Stimulated activated CD8-positive, alpha-beta memory T cell treated with anti-CD3 and anti-CD28 coated beads, Interleukin-4, amount 100 ng/mL, for 24 hours (primary cell): Measurements from ENCODE around the gene SRSF9.
"Not testable (repeated sequence)": the region's sequence is repeated elsewhere in the genome, so short reads cannot be mapped to it uniquely, and the experiment has no call there.

Source experiments
- DNase-seq: peaks from one replicate; pipeline ENCODE4 v3.0.0-alpha.2; 2020; ENCODE audit warnings: low read depth

Gene SRSF9

GRCh38 chr12:120447992-120448391 is 21.6 kb downstream of the SRSF9 start:
- no peak for DNase-seq

DNA sequence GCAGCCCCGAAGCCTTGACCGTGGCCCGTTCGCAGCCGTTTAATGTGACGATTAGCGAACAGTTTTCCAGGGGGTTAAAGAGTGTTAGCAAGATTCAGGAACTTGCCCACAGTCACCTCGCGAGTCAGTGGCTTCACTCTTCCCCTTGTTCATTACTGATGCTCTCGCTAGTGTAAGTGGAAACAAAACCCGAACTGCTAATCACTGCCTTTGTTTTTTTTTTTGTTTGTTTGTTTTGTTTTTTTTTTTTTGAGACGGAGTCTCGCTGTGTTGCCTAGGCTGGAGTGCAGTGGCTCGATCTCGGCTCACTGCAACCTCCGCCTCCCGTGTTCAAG is 22.7 kb downstream of the SRSF9 start:
- not testable (repeated sequence) for DNase-seq

DNA sequence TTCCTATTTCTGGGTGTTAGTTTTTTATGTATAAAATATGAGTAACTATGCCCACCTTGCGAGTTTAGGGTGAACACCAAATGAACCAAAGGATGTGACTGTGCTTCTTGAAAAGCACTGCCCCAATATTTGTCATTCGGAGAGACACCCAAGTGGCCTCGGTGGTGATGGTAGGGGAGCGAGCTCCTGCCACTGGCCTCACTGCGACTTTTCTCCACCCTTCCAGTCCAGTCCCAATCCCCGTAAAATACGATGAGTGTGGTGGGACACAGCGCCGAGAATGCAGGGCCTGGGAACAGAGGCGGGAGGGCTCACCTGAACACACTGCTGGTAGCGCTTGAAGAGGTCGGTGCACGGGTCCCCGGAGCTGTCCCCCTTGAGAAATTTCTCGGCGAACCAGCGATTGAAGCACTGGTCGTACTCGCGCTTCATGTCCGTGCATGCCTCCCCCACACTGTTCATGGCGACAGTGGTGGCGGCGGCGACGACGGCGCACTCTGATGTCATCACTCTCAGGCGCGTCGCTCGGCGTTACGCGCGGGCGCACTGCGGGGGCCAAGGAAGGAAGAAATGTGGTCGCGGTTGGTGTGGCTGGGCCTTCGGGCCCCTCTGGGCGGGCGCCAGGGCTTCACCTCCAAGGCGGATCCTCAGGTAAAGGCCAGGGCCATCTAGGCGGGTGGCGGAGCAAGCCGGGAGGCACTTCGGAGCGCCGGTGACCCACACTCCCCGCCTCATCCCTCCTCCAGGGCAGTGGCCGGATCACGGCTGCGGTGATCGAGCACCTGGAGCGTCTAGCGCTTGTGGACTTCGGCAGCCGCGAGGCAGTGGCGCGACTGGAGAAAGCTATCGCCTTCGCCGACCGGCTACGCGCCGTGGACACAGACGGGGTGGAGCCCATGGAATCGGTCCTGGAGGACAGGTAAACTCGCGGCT is 23.4 kb downstream of the SRSF9 start, which contains the start of the genes GATC and TRIAP1:
GATC (plus strand) TSS at position 534 of the 933 bp plus-strand sequence; CDS start at position 571, 37 bp downstream.
TRIAP1 (minus strand) TSS at position 474 of the 933 bp plus-strand sequence; CDS start at position 462, 12 bp downstream.
- peak; percentile 83 for DNase-seq

- no peak for DNase-seq
Measured at GRCh38 chr12:120444676-120445075, 24.9 kb downstream of the SRSF9 start.

DNA sequence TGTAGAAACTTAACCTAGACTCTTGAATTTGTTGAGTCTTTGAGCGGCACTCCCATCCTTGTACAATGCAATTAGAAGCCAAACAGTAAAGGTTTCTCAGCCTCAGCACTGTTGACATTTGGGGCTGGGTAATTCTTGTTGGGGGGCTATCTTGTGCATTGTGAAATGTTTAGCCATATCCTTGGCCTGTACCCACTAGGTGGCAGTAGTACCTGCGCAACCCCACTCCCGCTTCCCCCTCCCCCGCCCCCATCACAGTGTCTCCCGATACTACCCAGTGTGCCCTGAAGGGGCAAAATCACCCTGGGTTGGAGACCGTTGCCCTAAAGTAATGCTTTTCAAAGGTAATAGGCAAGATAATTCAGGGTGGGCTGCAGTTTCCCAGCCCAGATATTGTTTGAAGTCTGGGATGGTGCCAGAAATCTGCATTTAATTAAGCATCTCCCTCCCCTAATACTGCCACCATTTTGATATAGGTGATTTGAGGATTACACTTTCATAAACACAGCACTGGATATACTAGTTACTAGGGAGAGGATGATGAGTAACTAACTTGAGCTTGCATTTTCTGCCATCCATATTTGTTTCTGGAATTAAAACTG is 29.8 kb downstream of the SRSF9 start:
- DNase-seq = peak; percentile 59

DNA sequence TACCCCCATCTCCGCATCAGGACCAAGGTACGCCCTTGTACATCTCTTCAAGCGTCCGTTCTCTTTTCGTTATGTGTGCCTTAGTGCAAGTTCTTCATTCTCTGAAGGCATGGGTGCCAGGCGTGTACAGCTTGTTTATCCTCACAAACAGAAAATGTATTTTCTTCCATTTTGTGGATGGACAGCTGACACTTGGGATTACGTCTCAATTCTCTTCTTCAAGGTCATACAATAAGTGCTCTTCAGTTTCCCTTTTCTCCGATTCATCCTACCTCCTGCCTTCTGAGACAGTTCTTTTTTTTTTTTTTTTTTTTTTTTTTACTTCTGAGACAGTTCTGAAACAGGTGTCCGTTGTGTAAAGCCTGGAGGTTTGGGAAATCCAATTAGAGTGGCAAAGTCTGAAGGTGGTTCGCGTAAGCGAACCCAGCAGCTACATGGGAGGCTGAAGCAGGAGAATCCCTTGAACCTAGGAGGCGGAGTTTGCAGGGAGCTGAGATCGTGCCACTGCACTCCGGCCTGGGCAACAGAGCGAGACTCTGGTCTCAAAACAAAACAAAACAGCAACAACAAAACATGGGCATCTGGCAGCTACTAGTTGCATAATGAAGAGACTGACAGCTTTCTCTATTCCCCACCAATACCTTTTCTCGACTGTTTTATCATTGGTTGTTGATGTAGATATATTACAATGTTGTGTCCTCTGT is 30.9 kb downstream of the SRSF9 start:
- DNase-seq = no peak

DNA sequence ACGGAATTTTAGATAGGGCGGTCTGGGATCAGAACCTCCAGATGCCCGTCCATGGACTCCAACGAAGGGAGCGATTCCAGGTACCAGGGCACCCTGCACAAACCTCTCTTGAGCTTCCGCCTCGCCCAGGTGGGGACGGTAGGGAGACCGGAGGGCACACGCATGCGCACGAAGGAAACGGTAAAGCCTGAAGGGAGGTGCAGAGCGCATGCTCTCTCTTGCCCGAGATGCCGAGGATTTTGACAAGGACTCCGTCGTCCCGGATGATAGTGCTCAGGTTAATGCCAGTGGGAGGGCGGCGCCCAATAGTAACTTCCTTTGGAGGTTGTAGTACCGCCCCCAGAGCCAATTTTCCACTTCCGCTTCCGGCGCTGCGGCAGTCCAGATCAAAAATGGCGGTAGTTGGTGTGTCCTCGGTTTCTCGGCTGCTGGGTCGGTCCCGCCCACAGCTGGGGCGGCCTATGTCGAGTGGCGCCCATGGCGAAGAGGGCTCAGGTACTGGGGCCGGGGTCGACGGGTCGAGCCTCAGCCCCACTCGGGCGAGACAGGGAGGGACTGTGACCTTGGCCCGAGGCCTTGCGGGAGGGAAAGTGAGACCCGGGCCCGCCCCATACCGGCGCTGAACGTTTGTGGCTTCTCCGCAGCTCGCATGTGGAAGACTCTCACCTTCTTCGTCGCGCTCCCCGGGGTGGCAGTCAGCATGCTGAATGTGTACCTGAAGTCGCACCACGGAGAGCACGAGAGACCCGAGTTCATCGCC is 31.6 kb downstream of the SRSF9 start, which contains the start of gene COX6A1:
COX6A1 (plus strand) TSS at position 379 of the 760 bp plus-strand sequence; CDS start at position 393, 14 bp downstream.
- DNase-seq = peak; percentile 95

DNA sequence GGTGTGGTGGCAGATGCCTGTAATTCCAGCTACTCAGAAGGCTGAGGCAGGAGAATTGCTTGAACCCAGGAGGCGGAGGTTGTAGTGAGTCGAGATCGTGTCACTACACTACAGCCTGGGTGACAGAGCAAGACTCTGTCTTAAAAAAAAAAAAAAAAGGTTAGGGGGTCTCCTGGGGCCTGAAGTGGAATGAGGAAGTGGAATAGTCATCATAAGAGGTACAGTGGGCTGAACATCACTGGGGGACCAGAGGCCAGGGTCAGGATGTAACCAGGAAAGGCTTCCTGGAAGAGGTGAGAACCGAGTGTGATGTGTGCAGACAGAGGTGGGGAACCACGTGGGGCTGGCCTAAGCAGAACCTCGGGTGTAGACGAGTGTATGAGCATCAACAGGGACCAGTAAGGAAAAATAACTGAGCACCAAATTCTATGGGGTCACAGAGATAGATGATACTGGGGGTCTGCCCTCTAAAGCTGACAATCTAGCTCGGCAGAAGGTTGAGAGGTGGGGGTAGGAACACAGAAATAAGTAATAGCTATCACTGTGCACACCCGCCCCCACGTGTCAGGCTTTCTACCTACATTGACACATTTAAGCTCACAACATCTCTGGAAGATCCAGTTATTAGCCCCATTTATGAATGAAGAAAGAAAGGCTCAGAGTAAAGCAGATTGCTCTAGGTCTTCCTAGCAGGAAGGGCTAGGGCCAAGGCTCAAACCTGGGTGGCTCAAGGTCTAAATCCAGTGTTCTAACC is 36.6 kb downstream of the SRSF9 start:
- no peak for DNase-seq

GRCh38 chr12:120429368-120429767 is 40.2 kb downstream of the SRSF9 start:
- DNase-seq = no peak

DNA sequence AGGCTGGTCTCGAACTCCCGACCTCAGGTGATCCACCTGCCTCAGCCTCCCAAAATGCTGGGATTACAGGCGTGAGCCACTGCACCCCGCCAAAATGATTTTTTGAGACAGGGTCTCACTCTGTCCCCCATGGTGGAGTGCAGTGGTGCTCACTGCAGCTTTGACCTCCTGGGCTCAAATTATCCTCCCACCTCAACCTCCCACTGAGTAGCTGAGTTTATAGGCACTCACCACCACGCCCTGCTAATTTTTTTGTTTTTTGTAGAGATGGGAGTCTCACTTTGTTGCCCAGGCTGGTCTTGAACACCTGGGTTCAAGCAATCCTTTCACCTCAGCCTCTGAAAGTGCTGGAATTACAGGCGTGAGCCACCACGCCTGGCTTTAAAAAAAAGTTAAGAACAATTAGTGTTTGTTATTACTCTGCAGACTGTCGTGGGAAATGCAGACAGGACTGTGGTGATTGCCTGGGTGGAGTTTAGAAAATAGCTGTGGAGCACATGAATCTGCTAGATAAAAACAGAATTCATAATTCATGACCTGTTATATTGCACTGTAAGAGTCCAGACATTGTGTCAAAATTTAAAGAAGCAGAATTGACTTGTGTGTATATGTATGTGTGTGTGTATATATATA is 40.8 kb downstream of the SRSF9 start:
- no peak for DNase-seq

DNA sequence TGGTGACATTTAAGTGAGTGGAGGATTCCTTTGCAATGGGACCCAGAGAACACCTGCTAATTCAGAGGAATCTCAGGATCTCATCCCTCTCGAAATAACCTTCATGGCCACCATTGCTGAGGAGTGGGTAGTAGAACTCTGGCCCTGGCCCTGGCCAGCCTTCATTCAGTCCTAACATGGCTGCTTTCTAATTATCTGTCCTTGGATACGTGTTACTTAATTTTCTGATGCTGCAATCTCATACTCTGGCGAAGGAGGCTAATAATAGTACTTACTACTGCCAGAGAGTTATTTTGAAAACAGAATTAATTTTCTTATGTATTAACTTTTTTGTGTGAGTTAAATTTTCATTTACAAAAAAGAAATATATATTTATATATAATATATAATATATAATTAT is 43.8 kb downstream of the SRSF9 start:
- DNase-seq = no peak

DNA sequence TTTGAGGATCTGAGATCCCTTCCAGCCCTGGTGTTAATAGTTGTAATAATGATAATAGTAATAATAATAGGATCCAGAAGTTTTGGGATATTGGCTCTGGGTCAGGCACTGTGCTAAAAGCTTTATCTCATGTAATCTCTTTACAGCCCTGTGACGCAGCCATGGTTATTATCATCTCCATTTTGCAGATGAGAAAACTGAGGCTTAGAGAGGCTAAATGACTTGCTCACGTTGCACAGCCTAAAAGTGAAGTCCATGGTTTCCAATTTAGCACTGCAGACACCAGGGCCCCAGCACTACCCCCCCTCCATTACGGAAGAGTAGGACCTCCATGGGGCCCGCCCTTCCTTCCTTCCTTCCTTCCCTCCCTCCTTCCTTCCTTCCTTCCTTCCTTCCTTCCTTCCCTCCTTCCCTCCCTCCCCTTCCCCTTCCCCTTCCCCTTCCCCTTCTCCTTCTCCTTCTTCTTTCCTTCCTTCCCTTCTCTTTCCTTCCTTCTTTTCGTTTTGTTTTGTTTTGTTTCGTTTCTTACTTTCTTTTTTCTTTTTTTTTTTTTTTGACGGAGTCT is 46.6 kb downstream of the SRSF9 start:
- DNase-seq = no peak

DNA sequence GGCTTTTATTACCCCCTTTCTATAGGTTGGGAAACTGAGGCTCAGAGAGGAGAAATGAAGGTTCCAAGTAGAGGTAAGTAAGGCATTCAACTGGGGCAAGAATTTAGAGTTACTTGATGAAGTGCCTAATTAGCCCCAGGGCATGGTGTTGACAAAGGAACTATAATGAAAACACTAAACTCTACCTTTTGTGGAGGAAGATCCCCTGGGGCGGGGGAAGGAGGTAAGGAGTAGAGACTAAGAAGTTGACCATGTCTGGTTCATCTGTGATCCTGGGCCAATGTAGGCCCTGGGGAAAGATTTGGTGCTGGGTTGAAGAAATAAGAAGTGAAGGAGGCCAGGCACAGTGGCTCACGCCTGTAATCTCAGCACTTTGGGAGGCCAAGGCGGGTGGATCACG is 47.8 kb downstream of the SRSF9 start:
- no peak for DNase-seq

- DNase-seq = no peak
Measured at GRCh38 chr12:120417917-120418580, 51.5 kb downstream of the SRSF9 start.

- no peak for DNase-seq
Measured at GRCh38 chr12:120416490-120417216, 52.9 kb downstream of the SRSF9 start.

DNA sequence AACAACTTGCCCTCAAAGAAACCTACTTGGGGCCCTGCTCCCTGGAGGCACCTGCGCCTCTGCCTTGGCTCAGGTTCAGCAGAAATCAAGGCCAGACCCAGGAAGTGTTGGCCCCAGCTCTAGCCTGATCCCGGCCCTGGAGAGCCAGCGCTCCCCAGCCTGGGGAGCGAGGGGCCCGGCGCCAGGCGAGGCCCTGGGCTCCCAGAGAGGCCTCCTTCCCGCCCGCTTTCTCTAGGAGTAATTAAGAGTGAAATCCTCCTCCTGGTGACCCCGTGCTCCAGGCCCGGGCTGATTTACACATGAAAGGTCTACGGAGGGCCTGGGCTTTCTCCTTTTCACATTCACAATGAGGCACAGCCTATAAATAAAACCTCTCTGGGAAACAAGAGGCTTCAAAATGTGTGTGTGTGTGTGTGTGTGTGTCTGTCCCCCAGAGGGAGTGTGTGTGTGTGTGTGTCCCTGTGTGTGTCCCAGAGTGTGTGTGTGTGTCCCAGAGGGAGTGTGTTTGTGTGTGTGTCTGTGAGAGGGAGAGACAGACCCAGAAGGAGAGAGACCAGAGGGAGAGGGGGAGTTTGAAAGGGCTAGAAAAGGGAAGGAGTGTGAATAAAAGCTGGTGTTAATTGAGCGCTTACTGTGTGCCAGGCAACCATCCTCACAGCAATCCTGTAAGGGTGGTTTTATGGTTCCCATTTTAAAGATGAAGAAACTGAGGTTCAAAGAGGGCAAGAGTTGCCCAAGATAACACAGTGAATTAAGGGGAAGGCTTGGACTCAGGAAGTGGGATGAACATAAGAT is 55.5 kb downstream of the SRSF9 start:
- no peak for DNase-seq

DNA sequence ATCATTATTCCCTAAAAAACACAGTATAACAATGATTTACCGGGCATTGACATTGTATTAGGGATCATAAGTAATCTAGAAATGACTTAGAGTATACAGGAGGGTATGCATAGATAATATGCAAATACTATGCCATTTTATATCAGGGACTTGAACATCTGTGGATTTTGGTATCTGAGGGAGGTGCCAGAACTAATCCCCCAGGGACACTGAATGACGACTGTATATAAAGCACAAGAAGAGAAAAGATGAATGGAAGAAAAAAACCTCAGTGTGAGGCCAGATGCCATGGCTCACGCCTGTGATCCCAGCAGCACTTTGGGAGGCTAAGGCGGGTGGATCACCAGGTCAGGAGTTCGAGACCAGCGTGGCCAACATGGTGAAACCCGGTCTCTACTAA is 57.1 kb downstream of the SRSF9 start:
- DNase-seq = no peak
